ENCODE results near the gene TWSG1. TPM values are rescaled to one million over a fixed set of nuclear protein-coding genes. Genes with fewer than 3 reads are reported as not detected.

The TWSG1 gene
- total and polyA plus RNA-seq, 10 of the 15 experiments (the other 5 are each of a cell fraction or from before 2014, with no cell fraction given), result 11.1 to 45.1 (median 27.7) TPM

GRCh38 chr18:9436206-9436929 lies 101.8 kb downstream of the TWSG1 start:
- Histone ChIP-seq H3K9me3 (replicated peaks; ENCODE audit: control insufficient read depth, insufficient read depth, low read length) (no peaks in the 10 kb centered on the region; the same call in 2 of the 3 replicates), H3K27me3 (replicated peaks in 1 of 2; ENCODE audit: control insufficient read depth in 2 of 2, insufficient read depth in 2 of 2, low read length in 1 of 2) (no peaks in the 10 kb centered on the region), H3K27ac (ENCODE audit: control insufficient read depth, insufficient read depth) (no peak overlapping the region), H2AFZ (ENCODE audit: control insufficient read depth, low read depth, low read length) (no peak overlapping the region), H3K4me2 (ENCODE audit: control insufficient read depth, insufficient read depth) (no peak overlapping the region), H3K36me3 (ENCODE audit: control insufficient read depth in 2 of 2, insufficient read depth in 2 of 2, low read length in 1 of 2) (no peaks in the 10 kb centered on the region), H3K4me3 (no peak overlapping the region), H3K4me1 (ENCODE audit: control insufficient read depth, insufficient read depth, low read length) (peaks cover 10% of the 10 kb centered on the region), H3K79me2 (ENCODE audit: control insufficient read depth, insufficient read depth, low read length) (no peaks in the 10 kb centered on the region), H4K20me1 (ENCODE audit: control insufficient read depth, insufficient read depth) (no peaks in the 10 kb centered on the region), H3K9ac (ENCODE audit: control insufficient read depth, insufficient read depth, low read length) (no peak overlapping the region)
- ChIA-PET SMC1A (ENCODE audit: uncharacterized antibody, unreplicated experiment) (interaction anchor here (0.7 kb wide), 1 partner anchor 12 kb away, joined by 3 read pairs; no protein-coding TSS in a partner anchor), RAD21 (ENCODE audit: unreplicated experiment) (no interaction called here), POLR2A (no interaction called here), CTCF (interaction anchor here (0.7 kb wide), 1 partner anchor 1087 kb away, joined by 3 read pairs; no protein-coding TSS in a partner anchor)
- FAIRE-seq (no peak), DNase-seq (ENCODE audit: low read depth, low spot score) (no peak), ATAC-seq (no peak)
- intact Hi-C loops (cut with micrococcal nuclease; ENCODE audit: unreplicated experiment) (loop anchor here (5.0 kb wide), 1 partner anchor 81 kb away; no protein-coding TSS in a partner anchor), in situ Hi-C loops (cut with MboI) (no loop called here)
- TF ChIP-seq HSF1 (IDR thresholded peaks at IDR 0.05; ENCODE audit: low read depth, low read length) (no peak), PML (IDR thresholded peaks at IDR 0.05; ENCODE audit: low read length) (no peak), SREBF2 (IDR thresholded peaks at IDR 0.05; ENCODE audit: low read length) (no peak), CHD2 (IDR thresholded peaks at IDR 0.05; ENCODE audit: borderline replicate concordance, low read depth, low read length) (no peak), BCL3 (IDR thresholded peaks at IDR 0.05; ENCODE audit: borderline replicate concordance, insufficient read depth, low read depth, low read length, poor library complexity, severe bottlenecking) (no peak), BRCA1 (IDR thresholded peaks at IDR 0.05; ENCODE audit: low read depth, low read length) (no peak), LARP7 (IDR thresholded peaks at IDR 0.05) (no peak), CHD4 (IDR thresholded peaks at IDR 0.05) (no peak), TCF12 (IDR thresholded peaks at IDR 0.05; ENCODE audit: low read depth, low read length) (no peak), RBBP5 (conservative IDR thresholded peaks at IDR 0.05) (no peak), NFIC (IDR thresholded peaks at IDR 0.05; ENCODE audit: low read depth, low read length) (no peak), SUPT20H (IDR thresholded peaks at IDR 0.05; ENCODE audit: borderline replicate concordance, control insufficient read depth, low read depth, low read length) (no peak), IKZF2 (IDR thresholded peaks at IDR 0.05) (no peak), ELK1 (IDR thresholded peaks at IDR 0.05; ENCODE audit: low read depth, low read length) (no peak), POU2F2 (IDR thresholded peaks at IDR 0.05; ENCODE audit: borderline replicate concordance, low read depth, low read length) (no peak), HCFC1 (IDR thresholded peaks at IDR 0.05; ENCODE audit: low read length) (no peak), HDGF (IDR thresholded peaks at IDR 0.05) (no peak)
- WGBS (ENCODE audit: insufficient coverage, insufficient replicate concordance, low lambda C conversion rate, missing lambda C conversion rate), result 50% methylated on average over 4 of the region's 5 CpGs
- no TSS peak for BruUV-seq (replicated peaks)
